Measurements from ENCODE around the gene ALDH1A1.
"Not testable (repeated sequence)": the region's sequence is repeated elsewhere in the genome, so short reads cannot be mapped to it uniquely, and the experiment has no call there.

Gene ALDH1A1

GRCh38 chr9:72942451-72942850 lies 10.4 kb downstream of the ALDH1A1 start:
- no peak for DNase-seq

GRCh38 chr9:72939581-72939980 lies 13.3 kb downstream of the ALDH1A1 start:
- not testable (repeated sequence) for DNase-seq

GRCh38 chr9:72937545-72937944 lies 15.3 kb downstream of the ALDH1A1 start:
- DNase-seq: no peak

DNA sequence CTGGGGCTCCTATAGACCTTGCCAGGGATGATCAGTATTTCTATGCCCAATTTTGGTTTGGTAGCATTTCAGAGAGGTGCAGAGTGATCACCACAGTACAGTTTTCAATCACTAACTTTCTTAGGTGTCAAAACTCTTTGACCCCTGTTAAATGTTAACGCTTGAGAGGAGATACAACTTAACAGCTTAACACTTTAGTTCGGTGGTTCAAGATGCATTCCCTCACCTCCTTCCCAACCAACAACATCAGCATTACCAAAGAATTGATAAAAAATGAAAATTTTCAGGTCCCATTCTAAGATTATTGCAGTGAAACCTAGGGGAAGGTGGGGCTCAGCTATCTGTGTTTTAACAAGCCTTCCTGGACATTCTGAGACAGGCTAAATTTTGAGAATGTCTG lies 16.2 kb downstream of the ALDH1A1 start:
- no peak for DNase-seq

- DNase-seq: no peak
Measured at GRCh38 chr9:72936266-72936665, 16.6 kb downstream of the ALDH1A1 start.

DNA sequence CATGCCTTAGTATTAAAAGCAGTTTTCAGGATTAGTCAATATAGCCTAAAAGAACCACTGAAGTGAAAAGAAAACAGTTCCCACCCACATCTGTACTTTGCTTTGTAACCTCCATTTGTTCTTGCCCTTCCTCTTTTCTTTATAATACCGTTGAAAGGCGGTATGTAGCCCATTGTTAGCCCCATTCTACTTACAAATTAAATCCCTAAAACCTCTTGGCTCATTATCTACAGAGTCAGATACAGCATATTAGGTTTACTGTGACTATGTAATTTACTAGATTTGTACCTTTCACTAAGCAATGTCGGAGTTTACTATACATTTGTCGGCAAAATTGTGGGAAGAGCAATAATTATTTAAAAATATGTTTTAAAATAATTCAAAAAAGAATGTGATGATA lies 17.3 kb downstream of the ALDH1A1 start:
- no peak for DNase-seq

DNA sequence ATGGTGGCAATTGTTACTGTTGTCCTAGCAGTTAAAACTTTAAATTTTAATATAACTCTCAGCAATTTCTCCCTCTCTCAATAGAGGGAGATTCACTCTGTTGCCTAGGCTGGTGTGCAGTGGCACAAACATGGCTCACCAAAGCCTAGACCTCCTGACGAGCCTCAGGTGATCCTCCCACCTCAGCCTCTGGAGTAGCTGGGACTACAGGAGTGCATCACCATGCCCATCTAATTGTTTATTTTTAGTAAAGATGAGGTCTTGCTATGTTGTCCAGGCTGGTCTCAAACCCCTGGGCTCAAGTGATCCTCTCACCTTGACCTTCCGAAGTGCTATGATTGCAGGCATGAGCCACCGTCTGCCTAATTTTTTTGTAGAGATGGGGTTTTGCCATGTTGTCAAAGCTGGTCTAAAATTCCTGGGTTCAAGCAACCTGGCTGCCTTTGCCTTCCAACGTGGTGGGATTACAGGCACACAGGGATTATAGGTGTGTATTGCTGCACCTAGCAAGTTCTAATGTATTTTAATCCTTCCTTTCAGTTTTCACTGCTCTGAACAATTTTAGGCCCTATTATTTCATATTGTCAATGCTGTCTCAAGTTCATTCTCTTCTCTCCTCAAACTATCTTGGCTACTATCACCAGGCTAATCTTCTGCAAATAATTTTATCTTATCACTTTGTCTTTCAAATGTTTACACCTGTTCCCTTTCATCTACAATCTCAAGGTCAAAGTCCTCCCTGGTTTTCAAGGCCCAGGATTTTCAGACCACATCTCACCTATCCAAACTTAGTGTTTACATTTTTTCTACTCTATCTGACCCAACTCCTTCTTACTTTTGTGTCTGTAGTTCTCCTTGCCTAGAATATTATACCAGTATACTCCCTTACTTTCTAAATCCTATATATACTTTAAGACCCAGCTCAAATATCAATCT lies 18.9 kb downstream of the ALDH1A1 start:
- DNase-seq: no peak

GRCh38 chr9:72932619-72933018 lies 20.2 kb downstream of the ALDH1A1 start:
- no peak for DNase-seq

DNA sequence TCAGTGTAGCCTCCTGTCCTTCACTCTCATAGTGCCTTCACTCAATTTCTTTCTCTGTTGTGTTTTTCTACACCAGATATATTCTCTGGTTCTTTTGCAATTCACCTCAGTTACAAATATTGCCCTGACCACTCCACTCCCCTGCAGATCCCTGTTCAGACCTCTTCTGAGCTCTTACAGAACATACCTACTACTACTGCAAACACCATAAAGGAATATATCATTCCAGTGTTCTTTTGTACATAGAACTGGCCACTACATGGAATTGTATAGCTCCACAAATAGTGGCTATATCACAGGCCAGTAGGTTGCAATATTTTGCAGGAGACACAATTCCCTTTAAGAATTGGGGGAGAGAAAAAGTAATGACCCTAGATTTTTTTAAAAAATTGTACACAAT lies 21.0 kb downstream of the ALDH1A1 start:
- DNase-seq: no peak

- no peak for DNase-seq
Measured at GRCh38 chr9:72931437-72931836, 21.4 kb downstream of the ALDH1A1 start.

- DNase-seq: no peak
Measured at GRCh38 chr9:72930828-72931227, 22.0 kb downstream of the ALDH1A1 start.

- DNase-seq: no peak
Measured at GRCh38 chr9:72929542-72929941, 23.3 kb downstream of the ALDH1A1 start.

- no peak for DNase-seq
Measured at GRCh38 chr9:72928042-72928507, 24.8 kb downstream of the ALDH1A1 start.

- no peak for DNase-seq
Measured at GRCh38 chr9:72926506-72926905, 26.3 kb downstream of the ALDH1A1 start.

DNA sequence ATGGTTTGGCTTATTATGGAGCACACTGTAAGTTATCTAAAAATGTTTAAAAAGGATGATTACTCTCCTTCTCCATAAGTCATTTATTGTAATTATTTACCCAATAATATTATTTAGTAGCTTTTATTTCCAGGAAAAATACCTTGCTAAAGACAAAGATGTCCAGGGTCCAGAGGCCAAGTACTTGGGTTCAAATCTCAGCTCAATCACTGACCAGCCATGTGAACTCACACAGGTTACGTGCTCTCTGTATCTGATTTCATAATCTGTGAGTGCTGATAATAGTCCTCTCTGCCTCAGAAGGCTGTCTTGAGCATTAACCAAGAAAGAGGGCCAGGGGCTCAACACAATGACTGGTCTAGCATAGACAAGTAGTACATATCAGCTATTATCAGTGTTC lies 27.0 kb downstream of the ALDH1A1 start:
- peak in 1 of 4 experiments; percentile 6 for DNase-seq

- peak; percentile 49 to 91 (median 74) for DNase-seq
Measured at GRCh38 chr9:72925126-72925789, 27.6 kb downstream of the ALDH1A1 start.

DNA sequence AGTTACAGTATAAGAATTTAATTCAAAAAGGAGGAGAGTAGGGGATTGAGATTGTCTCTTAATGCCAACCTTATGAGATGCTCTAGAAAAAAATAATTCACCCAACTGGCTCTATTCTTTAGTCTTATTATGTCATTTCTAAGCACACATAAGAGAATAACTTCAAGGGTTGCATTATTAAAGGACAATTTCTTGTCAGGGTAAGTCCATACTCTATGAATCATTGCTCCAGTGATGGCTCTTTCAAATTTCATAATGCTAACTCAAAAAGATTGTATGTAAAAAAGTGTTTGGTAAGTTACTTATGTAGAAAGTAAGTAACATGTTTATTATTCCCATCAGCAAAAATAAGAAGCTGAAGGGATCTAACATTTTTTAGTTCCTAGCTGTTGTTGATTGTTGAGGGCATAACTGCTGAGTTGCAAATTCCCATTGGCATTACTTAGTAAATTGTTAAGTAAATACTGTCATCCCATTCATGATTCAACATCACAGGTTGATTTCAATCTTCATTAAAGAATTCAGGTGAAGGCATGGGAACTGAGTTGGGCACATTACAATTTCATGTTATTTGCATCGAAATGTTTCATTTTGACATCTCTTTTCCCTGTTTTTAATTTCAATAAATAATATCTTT lies 28.6 kb downstream of the ALDH1A1 start:
- peak in 2 of 4 experiments; percentile 28 to 34 for DNase-seq

- DNase-seq: no peak
Measured at GRCh38 chr9:72923077-72923476, 29.8 kb downstream of the ALDH1A1 start.

DNA sequence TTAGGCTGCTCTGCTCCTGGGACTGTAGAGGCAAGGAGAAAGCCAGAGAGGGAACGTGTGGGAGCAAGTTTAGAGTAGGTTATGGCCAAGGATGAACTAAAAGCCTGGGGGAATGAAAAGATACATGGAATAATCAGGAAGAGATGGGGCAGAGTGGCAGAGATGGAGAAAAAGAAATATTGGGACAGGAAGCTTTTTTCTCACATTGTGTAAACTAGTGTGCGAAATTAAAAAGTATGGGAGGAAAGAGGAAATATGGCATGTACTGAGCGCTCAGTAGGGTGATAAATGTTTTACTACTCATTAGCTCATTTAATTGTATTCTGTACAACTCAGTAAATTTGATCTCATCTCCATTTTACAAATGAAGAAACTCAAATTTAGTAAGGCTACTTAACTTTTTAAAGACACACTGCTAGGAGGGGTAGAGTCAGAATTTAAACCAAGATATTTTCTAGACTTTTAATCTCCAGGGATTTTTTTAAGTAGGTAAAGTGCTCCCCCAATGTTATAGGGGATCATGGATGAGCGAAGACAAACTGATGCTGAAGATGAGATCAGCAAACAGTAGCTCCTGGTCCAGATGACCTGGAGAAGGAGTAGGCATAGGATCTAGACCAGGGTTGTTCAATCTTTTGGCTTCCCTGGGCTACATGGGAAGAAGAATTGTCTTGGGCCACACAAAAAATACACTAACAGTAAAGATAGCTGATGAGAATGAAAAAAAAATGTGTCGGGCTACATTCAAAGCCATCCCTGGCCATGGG lies 30.8 kb downstream of the ALDH1A1 start:
- DNase-seq: no peak

DNA sequence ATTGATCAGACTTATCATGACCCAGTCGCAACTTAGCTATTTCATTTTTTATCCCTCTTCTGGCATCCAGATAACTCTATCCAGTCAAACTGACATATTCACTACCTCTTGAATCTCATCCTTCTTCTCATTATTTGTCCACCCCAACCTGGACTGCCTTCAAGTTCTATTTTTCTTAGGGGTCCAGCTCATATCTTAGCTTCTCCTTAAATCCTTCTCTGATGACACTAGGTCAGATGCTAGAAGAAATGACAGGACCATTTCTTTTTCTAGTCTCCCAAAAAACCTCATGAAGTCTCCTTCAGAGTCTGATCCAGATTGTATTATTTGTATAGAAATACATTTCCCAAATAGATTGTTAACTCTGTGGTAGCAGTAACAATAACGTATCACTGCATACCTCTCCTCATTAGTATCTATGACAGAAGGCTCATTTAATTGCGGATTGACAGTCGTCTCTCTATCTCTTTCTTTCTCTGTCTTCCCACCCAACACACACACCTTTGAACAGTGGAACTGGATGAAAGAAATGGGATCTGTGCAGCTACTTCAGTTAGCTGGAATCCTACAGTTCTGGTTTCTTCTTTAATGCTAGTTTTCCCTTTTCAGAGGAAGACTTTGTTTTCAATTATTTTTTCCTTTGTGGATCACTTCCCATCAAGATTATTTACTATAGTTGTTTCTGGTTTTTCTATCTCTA lies 33.5 kb downstream of the ALDH1A1 start:
- no peak for DNase-seq

- DNase-seq: no peak
Measured at GRCh38 chr9:72917892-72918509, 34.9 kb downstream of the ALDH1A1 start.
